Inflammatory macrophage treated with lipopolysaccharide for 4 hours (primary cell): ENCODE results near the gene MEA1.
"Not testable (repeated sequence)": the region's sequence is repeated elsewhere in the genome, so short reads cannot be mapped to it uniquely, and the experiment has no call there.

Experiments
- DNase-seq: peaks from one replicate; pipeline ENCODE4 v3.0.0-alpha.2; 2020

The MEA1 gene

GRCh38 chr6:43013843-43014433 lies at the start of gene MEA1, which contains the start of gene KLHDC3:
MEA1 (minus strand) TSS chr6:43013946; CDS start chr6:43013813, 133 bp downstream.
KLHDC3 (plus strand) TSS chr6:43014249; CDS start chr6:43017193, 2,944 bp downstream.
- DNase-seq: peak; percentile 100

- no peak for DNase-seq
Observed at GRCh38 chr6:43062818-43063217, 49.1 kb upstream of the MEA1 start.

- DNase-seq: no peak
Observed at GRCh38 chr6:43061861-43062260, 48.1 kb upstream of the MEA1 start.

GRCh38 chr6:43060755-43061633 lies 47.2 kb upstream of the MEA1 start:
- DNase-seq: no peak

GRCh38 chr6:43060034-43060754 lies 46.4 kb upstream of the MEA1 start:
- DNase-seq: no peak

GRCh38 chr6:43059168-43060033 lies 45.7 kb upstream of the MEA1 start, which contains the start of the genes KLC4 and MRPL2:
KLC4 (plus strand) TSS chr6:43059631; CDS start chr6:43061336, 1,705 bp downstream.
MRPL2 (minus strand) TSS chr6:43059434; CDS start chr6:43059381, 53 bp downstream.
- DNase-seq: peak; percentile 99

- peak; percentile 27 for DNase-seq
Observed at GRCh38 chr6:43058531-43058930, 44.8 kb upstream of the MEA1 start.

- DNase-seq: no peak
Observed at GRCh38 chr6:43055966-43056365, 42.2 kb upstream of the MEA1 start.

- no peak for DNase-seq
Observed at GRCh38 chr6:43054206-43054943, 40.6 kb upstream of the MEA1 start.

- peak; percentile 94 for DNase-seq
Observed at GRCh38 chr6:43053545-43054205, 39.9 kb upstream of the MEA1 start, which contains the start of gene CUL7. CUL7 (minus strand) TSS chr6:43053851; CDS start chr6:43052788, 1,063 bp downstream.

- DNase-seq: no peak
Observed at GRCh38 chr6:43052842-43053544, 39.2 kb upstream of the MEA1 start.

GRCh38 chr6:43052225-43052841 lies 38.6 kb upstream of the MEA1 start:
- DNase-seq: no peak

GRCh38 chr6:43050981-43051380 lies 37.2 kb upstream of the MEA1 start:
- DNase-seq: no peak

- DNase-seq: no peak
Observed at GRCh38 chr6:43047998-43048397, 34.3 kb upstream of the MEA1 start.

GRCh38 chr6:43045371-43045930 lies 31.7 kb upstream of the MEA1 start:
- no peak for DNase-seq

- DNase-seq: no peak
Observed at GRCh38 chr6:43043310-43043709, 29.6 kb upstream of the MEA1 start.

GRCh38 chr6:43041475-43041874 lies 27.7 kb upstream of the MEA1 start:
- DNase-seq: not testable (repeated sequence)

- DNase-seq: no peak
Observed at GRCh38 chr6:43040542-43041257, 27.0 kb upstream of the MEA1 start.

- DNase-seq: no peak
Observed at GRCh38 chr6:43038727-43039126, 25.0 kb upstream of the MEA1 start.
